ENCODE measurements around the gene PLA2G4A. TPM values are rescaled to one million over a fixed set of nuclear protein-coding genes. Genes with fewer than 3 reads are reported as not detected.

The PLA2G4A gene
- total RNA-seq, 2 donors from 2014 or later: 5.8 to 8.2 TPM

- no peaks in the 10 kb centered on the region for H3K36me3 ChIP-seq
- H3K27ac ChIP-seq: no peak overlapping the region
- H3K9me3 ChIP-seq: no peaks in the 10 kb centered on the region
- no peak for TF ChIP-seq CTCF (IDR thresholded peaks at IDR 0.05)
- H3K4me3 ChIP-seq: no peak overlapping the region
- H3K4me1 ChIP-seq: no peaks in the 10 kb centered on the region
- no peak for DNase-seq (ENCODE audit: low spot score)
- H3K27me3 ChIP-seq: no peaks in the 10 kb centered on the region
These were observed 172.6 kb downstream of the PLA2G4A start for GRCh38 chr1:187001198-187001889.

- H3K36me3 ChIP-seq: no peaks in the 10 kb centered on the region
- no peak for DNase-seq (ENCODE audit: low spot score)
- H3K27me3 ChIP-seq: no peaks in the 10 kb centered on the region
- H3K27ac ChIP-seq: no peak overlapping the region
- TF ChIP-seq CTCF (IDR thresholded peaks at IDR 0.05): no peak
- no peak overlapping the region for H3K4me3 ChIP-seq
- H3K4me1 ChIP-seq: no peaks in the 10 kb centered on the region
- peaks cover 0 to under 1% of the 10 kb centered on the region in 2 donors for H3K9me3 ChIP-seq
These were observed 174.6 kb downstream of the PLA2G4A start for GRCh38 chr1:187003353-187003752.

GRCh38 chr1:187006896-187007295 is 178.1 kb downstream of the PLA2G4A start:
- Histone ChIP-seq H3K9me3 (peaks cover 0 to 3% of the 10 kb centered on the region in 2 donors), H3K36me3 (no peaks in the 10 kb centered on the region), H3K27ac (no peak overlapping the region), H3K4me3 (no peak overlapping the region), H3K27me3 (no peaks in the 10 kb centered on the region), H3K4me1 (no peaks in the 10 kb centered on the region)
- no peak for DNase-seq (ENCODE audit: low spot score)
- no peak for TF ChIP-seq CTCF (IDR thresholded peaks at IDR 0.05)

GRCh38 chr1:187009320-187009719 is 180.6 kb downstream of the PLA2G4A start:
- Histone ChIP-seq H3K4me3 (no peak overlapping the region), H3K27me3 (peaks cover 0 to 4% of the 10 kb centered on the region in 2 donors), H3K27ac (no peak overlapping the region), H3K9me3 (peaks cover 0 to 3% of the 10 kb centered on the region in 2 donors), H3K4me1 (no peaks in the 10 kb centered on the region), H3K36me3 (no peaks in the 10 kb centered on the region)
- no peak for DNase-seq (ENCODE audit: low spot score)
- TF ChIP-seq CTCF (IDR thresholded peaks at IDR 0.05): no peak

- Histone ChIP-seq H3K9me3 (peaks cover 0 to 3% of the 10 kb centered on the region in 2 donors), H3K4me1 (no peaks in the 10 kb centered on the region), H3K27ac (no peak overlapping the region), H3K4me3 (no peak overlapping the region), H3K36me3 (no peaks in the 10 kb centered on the region), H3K27me3 (peaks cover 0 to 4% of the 10 kb centered on the region in 2 donors)
- no peak for DNase-seq (ENCODE audit: low spot score)
- TF ChIP-seq CTCF (IDR thresholded peaks at IDR 0.05): no peak
These were observed 182.0 kb downstream of the PLA2G4A start for GRCh38 chr1:187010571-187011309.
